Smooth muscle cell (in vitro differentiated cells): ENCODE results near the gene SYTL5. TPM values are rescaled to one million over a fixed set of nuclear protein-coding genes. Genes with fewer than 3 reads are reported as not detected.

Source experiments
- DNase-seq: peaks from one replicate; lab custom pipeline; 2025; ENCODE audit not compliant: unreplicated experiment; lab: John Stamatoyannopoulos, UW
- H2AFZ ChIP-seq: fragments of 200-600 bp; sonication (generic); 2 replicates; pipeline ENCODE4 v1.6.0; 2016; ENCODE audit warnings: antibody characterized with exemption, low read depth, mild to moderate bottlenecking
- H3F3A ChIP-seq: fragments of 200-600 bp; sonication (generic); 2 replicates; pipeline ENCODE4 v1.6.0; 2017; ENCODE audit warnings: antibody characterized with exemption, low read depth
- H3K27ac ChIP-seq: fragments of 200-600 bp; sonication (generic); 2 replicates; pipeline ENCODE4 v1.5.1; 2016; ENCODE audit warnings: low read depth, mild to moderate bottlenecking
- H3K27me3 ChIP-seq: fragments of 200-600 bp; sonication (generic); 2 replicates; pipeline ENCODE4 v1.6.1; 2016; ENCODE audit warnings: low read depth, mild to moderate bottlenecking
- H3K36me3 ChIP-seq: fragments of 200-600 bp; sonication (generic); 2 replicates; pipeline ENCODE4 v1.5.1; 2016; ENCODE audit warnings: low read depth
- H3K4me1 ChIP-seq: fragments of 200-600 bp; sonication (generic); 2 replicates; pipeline ENCODE4 v1.5.1; 2016; ENCODE audit warnings: low read depth
- H3K4me2 ChIP-seq: fragments of 200-600 bp; sonication (generic); 2 replicates; pipeline ENCODE4 v1.6.0; 2016; ENCODE audit warnings: mild to moderate bottlenecking
- H3K4me3 ChIP-seq: fragments of 200-600 bp; sonication (generic); 2 replicates; pipeline ENCODE4 v1.5.1; 2016; ENCODE audit warnings: mild to moderate bottlenecking
- H3K79me2 ChIP-seq: fragments of 200-600 bp; sonication (generic); 2 replicates; pipeline ENCODE4 v1.6.0; 2016; ENCODE audit warnings: low read depth, mild to moderate bottlenecking
- H3K9ac ChIP-seq: fragments of 200-600 bp; sonication (generic); 2 replicates; pipeline ENCODE4 v1.6.0; 2016; ENCODE audit warnings: low read depth
- H3K9me3 ChIP-seq: fragments of 200-600 bp; sonication (generic); replicated peaks from 2 replicates; pipeline ENCODE4 v1.5.1; 2016; ENCODE audit warnings: low read depth
- H4K20me1 ChIP-seq: fragments of 200-600 bp; sonication (generic); 2 replicates; pipeline ENCODE4 v1.6.0; 2016; ENCODE audit warnings: low read depth
- WGBS: methylation state at CpG from one replicate; pipeline ENCODE4 v1.1.7; 2016; ENCODE audit warnings: low lambda C conversion rate; 5-methylcytosine and 5-hydroxymethylcytosine counted together
- polyA plus RNA-seq: library from polyadenylated mRNA; unstranded; fragments of >200 nt; fragmentation: Nextera tagmentation; extraction: Ambion mirVana; gene quantifications from 2 replicates; pipeline ENCODE4 v1.2.1, GENCODE V29; 2016
- total RNA-seq: library from RNA; depleted of rRNA; stranded (reverse); fragments of >200 nt; gene quantifications from 2 replicates; pipeline ENCODE4 v1.2.3, GENCODE V29; 2014
- TF ChIP-seq, protein P1 (sequence below): fragments of 200-600 bp; sonication (generic); IDR thresholded peaks from 2 replicates; pipeline ENCODE4 v1.5.1; 2017; ENCODE audit warnings: borderline replicate concordance, mild to moderate bottlenecking, antibody characterized with exemption; ENCODE audit not compliant: insufficient read depth, poor library complexity, severe bottlenecking

SYTL5 gene
- total and polyA plus RNA-seq, 2 experiments from 2014 or later: 0.27 to 2.3 TPM

DNA sequence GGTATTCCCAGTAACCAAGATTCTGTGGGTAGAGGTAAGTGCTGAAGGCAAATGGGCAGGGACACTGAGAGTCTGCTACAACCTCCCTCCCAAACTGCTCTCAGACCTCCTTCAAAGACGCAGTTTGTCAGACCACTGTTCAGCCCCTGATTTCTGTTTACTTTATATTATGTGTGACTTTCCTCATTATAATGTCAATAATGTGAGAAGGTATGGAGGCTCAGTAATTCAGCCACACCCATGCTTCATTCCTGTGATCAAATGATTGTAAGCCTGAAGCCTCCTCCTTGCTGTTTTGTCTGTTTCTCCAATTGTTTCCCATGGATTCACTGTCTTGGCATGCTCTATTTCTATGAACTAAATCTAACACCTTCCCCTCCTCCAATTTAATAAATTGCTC is 75.6 kb downstream of the SYTL5 start:
- DNase-seq: no peak
- H3K4me3 ChIP-seq: no peak overlapping the region
- WGBS: 90% methylated on average over 1 of the region's 1 CpG
- H3K36me3 ChIP-seq: no peaks in the 10 kb centered on the region
- H3K4me1 ChIP-seq: peaks cover 8% of the 10 kb centered on the region
- no peaks in the 10 kb centered on the region for H3F3A ChIP-seq
- TF ChIP-seq, protein P1, sequence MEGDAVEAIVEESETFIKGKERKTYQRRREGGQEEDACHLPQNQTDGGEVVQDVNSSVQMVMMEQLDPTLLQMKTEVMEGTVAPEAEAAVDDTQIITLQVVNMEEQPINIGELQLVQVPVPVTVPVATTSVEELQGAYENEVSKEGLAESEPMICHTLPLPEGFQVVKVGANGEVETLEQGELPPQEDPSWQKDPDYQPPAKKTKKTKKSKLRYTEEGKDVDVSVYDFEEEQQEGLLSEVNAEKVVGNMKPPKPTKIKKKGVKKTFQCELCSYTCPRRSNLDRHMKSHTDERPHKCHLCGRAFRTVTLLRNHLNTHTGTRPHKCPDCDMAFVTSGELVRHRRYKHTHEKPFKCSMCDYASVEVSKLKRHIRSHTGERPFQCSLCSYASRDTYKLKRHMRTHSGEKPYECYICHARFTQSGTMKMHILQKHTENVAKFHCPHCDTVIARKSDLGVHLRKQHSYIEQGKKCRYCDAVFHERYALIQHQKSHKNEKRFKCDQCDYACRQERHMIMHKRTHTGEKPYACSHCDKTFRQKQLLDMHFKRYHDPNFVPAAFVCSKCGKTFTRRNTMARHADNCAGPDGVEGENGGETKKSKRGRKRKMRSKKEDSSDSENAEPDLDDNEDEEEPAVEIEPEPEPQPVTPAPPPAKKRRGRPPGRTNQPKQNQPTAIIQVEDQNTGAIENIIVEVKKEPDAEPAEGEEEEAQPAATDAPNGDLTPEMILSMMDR: no peak
- no peaks in the 10 kb centered on the region for H3K79me2 ChIP-seq
- no peaks in the 10 kb centered on the region for H4K20me1 ChIP-seq
- no peaks in the 10 kb centered on the region for H3K27me3 ChIP-seq
- no peak overlapping the region for H3K9ac ChIP-seq
- no peak overlapping the region for H3K27ac ChIP-seq
- no peak overlapping the region for H3K4me2 ChIP-seq
- no peak overlapping the region for H2AFZ ChIP-seq
- H3K9me3 ChIP-seq: no peaks in the 10 kb centered on the region

DNA sequence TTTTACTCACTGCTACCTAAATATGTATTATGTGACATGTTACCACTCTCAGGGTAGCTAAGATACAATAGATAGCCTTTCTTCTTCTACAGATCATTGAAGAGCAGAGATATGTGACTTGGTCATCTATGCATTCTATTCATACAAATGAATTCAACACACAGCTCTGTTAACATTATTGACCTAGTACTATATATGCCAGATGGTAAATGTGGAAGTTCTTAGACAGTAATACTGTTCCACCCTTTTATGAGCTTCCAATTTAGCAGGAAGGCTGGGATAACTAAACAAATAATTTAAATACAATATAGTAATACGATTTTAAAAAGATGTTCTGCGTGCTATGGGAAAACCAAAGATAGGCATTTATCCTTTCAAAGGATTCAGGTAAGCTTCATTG is 76.0 kb downstream of the SYTL5 start:
- Histone ChIP-seq H3K4me2 (no peak overlapping the region), H3K9me3 (no peaks in the 10 kb centered on the region), H3F3A (no peaks in the 10 kb centered on the region), H3K27ac (no peak overlapping the region), H3K79me2 (no peaks in the 10 kb centered on the region), H2AFZ (no peak overlapping the region), H3K27me3 (no peaks in the 10 kb centered on the region), H4K20me1 (no peaks in the 10 kb centered on the region), H3K4me1 (peaks cover 8% of the 10 kb centered on the region), H3K9ac (no peak overlapping the region), H3K36me3 (no peaks in the 10 kb centered on the region), H3K4me3 (no peak overlapping the region)
- DNase-seq: no peak
- WGBS: 81% methylated on average over 2 of the region's 2 CpGs
- TF ChIP-seq, protein P1: no peak

DNA sequence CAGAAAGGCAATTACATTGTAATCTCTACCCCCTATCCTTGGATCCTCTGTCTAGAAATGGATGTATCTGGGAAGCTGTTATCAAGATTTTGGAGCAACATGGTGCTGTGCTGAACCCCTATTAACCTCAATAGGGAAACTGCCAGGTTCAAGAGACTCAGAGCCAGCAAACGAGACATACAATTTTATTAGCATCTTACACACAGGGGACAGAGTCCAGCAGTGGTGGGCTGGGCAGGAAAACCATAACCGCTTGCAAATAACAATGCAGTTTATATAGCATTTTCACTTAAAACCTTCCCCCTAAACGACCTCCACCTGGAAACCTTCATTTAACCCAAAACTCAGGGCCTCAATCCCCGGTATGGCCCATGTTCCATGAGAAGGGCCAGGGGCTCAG is 79.5 kb downstream of the SYTL5 start:
- 77% methylated on average over 4 of the region's 4 CpGs for WGBS

More for the DNA sequence above, 79.5 kb downstream of the SYTL5 start:
- Histone ChIP-seq H3K4me3 (no peak overlapping the region), H3K36me3 (no peaks in the 10 kb centered on the region), H3K9me3 (no peaks in the 10 kb centered on the region), H3K27ac (no peak overlapping the region), H3K27me3 (no peaks in the 10 kb centered on the region), H2AFZ (no peak overlapping the region), H3K4me1 (peaks cover 8% of the 10 kb centered on the region), H3K9ac (no peak overlapping the region), H4K20me1 (no peaks in the 10 kb centered on the region), H3F3A (no peaks in the 10 kb centered on the region), H3K4me2 (no peak overlapping the region), H3K79me2 (no peaks in the 10 kb centered on the region)
- DNase-seq: no peak
- TF ChIP-seq, protein P1: no peak
